HG02588 (cell line): ENCODE data around the gene MYLK4.

Experiments
- ATAC-seq: cut with Tn5 transposase; IDR thresholded peaks from one replicate; pipeline ENCODE4 v1.9.1; 2021; ENCODE audit warnings: mild to moderate bottlenecking, moderate library complexity; ENCODE audit not compliant: unreplicated experiment

The MYLK4 gene

GRCh38 chr6:2737885-2738284, 12.8 kb downstream of the MYLK4 start:
- no peak for ATAC-seq

- no peak for ATAC-seq
Observed at GRCh38 chr6:2734488-2735166, 16.1 kb downstream of the MYLK4 start.

- peak; percentile 4 for ATAC-seq
Observed at GRCh38 chr6:2733736-2734480, 16.8 kb downstream of the MYLK4 start.

- peak; percentile 70 for ATAC-seq
Observed at GRCh38 chr6:2733324-2733723, 17.4 kb downstream of the MYLK4 start.

GRCh38 chr6:2732503-2733089, 18.1 kb downstream of the MYLK4 start:
- no peak for ATAC-seq

GRCh38 chr6:2731281-2731909, 19.3 kb downstream of the MYLK4 start:
- no peak for ATAC-seq

- ATAC-seq: no peak
Observed at GRCh38 chr6:2730353-2731107, 20.2 kb downstream of the MYLK4 start.

GRCh38 chr6:2729921-2730320, 20.8 kb downstream of the MYLK4 start:
- ATAC-seq: no peak

GRCh38 chr6:2725999-2726567, 24.6 kb downstream of the MYLK4 start:
- ATAC-seq: no peak

GRCh38 chr6:2725364-2725988, 25.2 kb downstream of the MYLK4 start:
- ATAC-seq: no peak

- no peak for ATAC-seq
Observed at GRCh38 chr6:2721219-2721618, 29.5 kb downstream of the MYLK4 start.

- ATAC-seq: no peak
Observed at GRCh38 chr6:2719093-2719455, 31.6 kb downstream of the MYLK4 start.

- ATAC-seq: no peak
Observed at GRCh38 chr6:2718334-2719092, 32.2 kb downstream of the MYLK4 start.

- no peak for ATAC-seq
Observed at GRCh38 chr6:2716936-2717700, 33.6 kb downstream of the MYLK4 start.

GRCh38 chr6:2715737-2716136, 35.0 kb downstream of the MYLK4 start:
- ATAC-seq: no peak

GRCh38 chr6:2714111-2714895, 36.4 kb downstream of the MYLK4 start:
- ATAC-seq: no peak

- ATAC-seq: no peak
Observed at GRCh38 chr6:2713473-2714110, 37.1 kb downstream of the MYLK4 start.
